ENCODE data around the gene NEDD4L. TPM values are rescaled to one million over a fixed set of nuclear protein-coding genes. Genes with fewer than 3 reads are reported as not detected.

Gene NEDD4L
- total and polyA plus RNA-seq, 3 donors from 2014 or later = 14.3 to 43.1 (median 42.7) TPM

GRCh38 chr18:58012356-58012755 lies 31.7 kb upstream of the NEDD4L start:
- Histone ChIP-seq H3K27ac (no peak overlapping the region), H3K4me1 (no peaks in the 10 kb centered on the region), H3K27me3 (no peaks in the 10 kb centered on the region), H3K9me3 (no peaks in the 10 kb centered on the region), H3K36me3 (ENCODE audit: low read depth, missing control alignments) (no peaks in the 10 kb centered on the region), H3K4me3 (no peak overlapping the region)
- no peak for TF ChIP-seq POLR2A (IDR thresholded peaks at IDR 0.05)
- TF ChIP-seq CTCF (IDR thresholded peaks at IDR 0.05) = no peak
- intact Hi-C loops (cut with DNase I; ENCODE audit: low total_unique reads) = no loop called here
- WGBS, 2 donors = 91 to 100% methylated on average over 1 of the region's 1 CpG
- no peak for DNase-seq

GRCh38 chr18:58013241-58014211 lies 30.5 kb upstream of the NEDD4L start:
- Histone ChIP-seq H3K9me3 (no peaks in the 10 kb centered on the region), H3K4me1 (no peaks in the 10 kb centered on the region), H3K36me3 (ENCODE audit: low read depth, missing control alignments) (no peaks in the 10 kb centered on the region), H3K27ac (no peak overlapping the region), H3K27me3 (no peaks in the 10 kb centered on the region), H3K4me3 (no peak overlapping the region)
- intact Hi-C loops (cut with DNase I; ENCODE audit: low total_unique reads) = no loop called here
- peak; percentile 16 for DNase-seq
- TF ChIP-seq CTCF (IDR thresholded peaks at IDR 0.05) = no peak
- no peak for TF ChIP-seq POLR2A (IDR thresholded peaks at IDR 0.05)
- 58 to 62% methylated on average over 8 of the region's 8 CpGs for WGBS, 2 donors

GRCh38 chr18:58015065-58015780 lies 28.8 kb upstream of the NEDD4L start:
- intact Hi-C loops (cut with DNase I; ENCODE audit: low total_unique reads) = no loop called here

GRCh38 chr18:58017267-58017666 lies 26.8 kb upstream of the NEDD4L start:
- no peak for TF ChIP-seq CTCF (IDR thresholded peaks at IDR 0.05)
- TF ChIP-seq POLR2A (IDR thresholded peaks at IDR 0.05) = no peak
- no peak overlapping the region for H3K27ac ChIP-seq
- H3K27me3 ChIP-seq = no peaks in the 10 kb centered on the region

More at GRCh38 chr18:58015065-58015780, 28.8 kb upstream of the NEDD4L start:
- WGBS, 2 donors = 79 to 82% methylated on average over 13 of the region's 13 CpGs
- H3K27ac ChIP-seq = no peak overlapping the region
- no peaks in the 10 kb centered on the region for H3K4me1 ChIP-seq
- DNase-seq = no peak
- H3K9me3 ChIP-seq = no peaks in the 10 kb centered on the region
- H3K4me3 ChIP-seq = no peak overlapping the region
- TF ChIP-seq CTCF (IDR thresholded peaks at IDR 0.05) = no peak
- TF ChIP-seq POLR2A (IDR thresholded peaks at IDR 0.05) = no peak
- H3K27me3 ChIP-seq = no peaks in the 10 kb centered on the region
- H3K36me3 ChIP-seq (ENCODE audit: low read depth, missing control alignments) = no peaks in the 10 kb centered on the region

More at GRCh38 chr18:58017267-58017666, 26.8 kb upstream of the NEDD4L start:
- DNase-seq = no peak
- Histone ChIP-seq H3K36me3 (ENCODE audit: low read depth, missing control alignments) (no peaks in the 10 kb centered on the region), H3K9me3 (no peaks in the 10 kb centered on the region), H3K4me1 (no peaks in the 10 kb centered on the region), H3K4me3 (no peak overlapping the region)
- intact Hi-C loops (cut with DNase I; ENCODE audit: low total_unique reads) = no loop called here

Measured in testis (tissue), 3 donors.